Fibroblast of the aortic adventitia (primary cell): ENCODE results near the gene VAMP4. TPM values are rescaled to one million over a fixed set of nuclear protein-coding genes. Genes with fewer than 3 reads are reported as not detected.
A peak's percentile ranks its signal among the peaks of the same experiment; 100 is the strongest.
"Not testable (repeated sequence)": the region's sequence is repeated elsewhere in the genome, so short reads cannot be mapped to it uniquely, and the experiment has no call there.

Experiments used
- DNase-seq: peaks from one replicate; pipeline ENCODE4 v3.0.0-alpha.2; 2010; ENCODE audit warnings: low read depth
- H3K4me3 ChIP-seq: 2 replicates; pipeline ENCODE4 v1.5.1; 2011; ENCODE audit warnings: low read depth, mild to moderate bottlenecking, control low read depth, low read length, moderate library complexity
- CTCF ChIP-seq: IDR thresholded peaks from 2 replicates; pipeline ENCODE4 v1.5.1; 2011; ENCODE audit warnings: mild to moderate bottlenecking, low read length, control low read depth, inconsistent platforms; ENCODE audit not compliant: insufficient read depth
- total RNA-seq: library from RNA; depleted of rRNA; stranded (reverse); fragments of >200 nt; gene quantifications from 2 replicates; pipeline ENCODE4 v1.2.3, GENCODE V29; 2012; ENCODE audit warnings: low replicate concordance

VAMP4 gene
- total RNA-seq, 1 donor, result 10.7 TPM

DNA sequence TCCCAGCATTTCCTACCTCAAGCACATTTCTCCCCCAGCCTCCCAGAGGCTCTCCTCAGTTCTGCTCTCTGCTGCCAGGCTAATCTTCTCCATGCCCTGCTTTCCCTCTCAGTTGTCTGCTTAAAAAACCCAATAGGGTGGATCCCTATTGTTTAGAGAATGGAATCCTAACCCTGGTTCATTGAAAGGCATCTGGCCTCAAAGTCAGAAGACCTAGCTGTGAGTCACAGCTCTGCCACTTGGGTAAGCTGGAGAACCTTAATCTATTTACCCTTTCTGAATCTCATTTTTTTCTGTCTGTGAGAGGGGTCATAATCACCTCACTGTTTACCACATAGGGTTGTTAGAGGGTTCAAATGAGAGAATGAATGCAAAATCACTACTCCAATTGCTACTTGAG, 76.9 kb downstream of the VAMP4 start:
- no peak for TF ChIP-seq CTCF
- H3K4me3 ChIP-seq, result no peak overlapping the region
- peak; percentile 24 for DNase-seq

GRCh38 chr1:171663854-171664575, 77.8 kb downstream of the VAMP4 start:
- TF ChIP-seq CTCF, result no peak
- H3K4me3 ChIP-seq, result no peak overlapping the region
- no peak for DNase-seq

- no peak for DNase-seq
- H3K4me3 ChIP-seq, result no peak overlapping the region
- no peak for TF ChIP-seq CTCF
Measured at GRCh38 chr1:171663036-171663853, 78.6 kb downstream of the VAMP4 start.

GRCh38 chr1:171661076-171661650, 80.7 kb downstream of the VAMP4 start:
- H3K4me3 ChIP-seq, result no peak overlapping the region
- no peak for DNase-seq
- no peak for TF ChIP-seq CTCF

DNA sequence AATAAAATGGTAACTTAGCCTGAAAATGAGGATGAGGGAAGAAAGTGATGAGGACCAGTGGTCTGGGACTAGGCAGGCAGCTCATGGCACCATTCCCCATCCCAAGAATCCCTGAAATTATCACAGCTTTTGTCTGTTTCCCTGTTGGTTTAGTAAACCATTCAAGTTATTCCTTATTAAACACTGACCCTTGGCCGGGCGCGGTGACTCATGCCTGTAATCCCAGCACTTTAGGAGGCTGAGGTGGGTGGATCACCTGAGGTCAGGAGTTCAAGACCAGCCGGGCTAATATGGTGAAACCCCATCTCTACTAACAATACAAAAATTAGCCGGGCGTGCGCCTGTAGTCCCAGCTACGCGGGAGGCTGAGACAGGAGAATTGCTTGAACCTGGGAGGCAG, 85.7 kb downstream of the VAMP4 start:
- DNase-seq, H3K4me3 ChIP-seq: not testable (repeated sequence)

- no peak for DNase-seq
- no peak overlapping the region for H3K4me3 ChIP-seq
- no peak for TF ChIP-seq CTCF
Measured at GRCh38 chr1:171655746-171656116, 86.1 kb downstream of the VAMP4 start.
